Right lobe of liver (tissue), 4 donors: ENCODE data around the gene PKIB.

Experiments used
- POLR2A ChIP-seq: fragments of 450-650 bp; IDR thresholded peaks from one replicate; pipeline ENCODE4 v1.6.1; 2017; ENCODE audit warnings: antibody characterized with exemption, mild to moderate bottlenecking
- TF ChIP-seq, protein P1 (sequence below), 4 donors: fragments of 200-600 bp in 3 of 4; fragments of 450-650 bp in 1 of 4; IDR thresholded peaks; one replicate each; pipeline versions ENCODE4 v1.5.1 to v1.8.0; 2016 to 2022; ENCODE audit warnings: antibody characterized with exemption in 4 of 4, mild to moderate bottlenecking in 2 of 4
- donor health status: DM: no; HTN: no; CAD: no.
- donor health status: DM: no; HTN: no; CAD: no.
- donor health status: DM: no; HTN: yes; CAD: no.

DNA sequence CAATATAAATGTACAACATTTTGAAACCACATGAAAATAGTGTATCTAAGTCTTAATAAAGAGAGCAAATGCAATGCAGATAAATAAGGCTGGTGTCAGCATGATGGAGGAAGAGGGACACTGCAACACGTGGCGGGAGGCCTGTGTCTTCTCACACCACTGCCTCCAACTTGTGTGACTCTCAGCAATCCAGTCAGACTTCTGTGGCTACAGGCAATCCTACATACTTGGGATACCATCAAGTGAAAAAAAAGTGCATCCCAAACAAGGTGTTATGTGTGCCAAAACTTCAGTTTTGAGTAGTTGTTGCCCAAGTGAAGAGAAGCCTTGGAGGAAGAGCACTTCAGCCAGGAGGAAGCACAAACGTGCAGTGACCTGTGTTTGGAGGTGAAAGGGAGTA is 68.6 kb downstream of the PKIB start:
- TF ChIP-seq, protein P1, sequence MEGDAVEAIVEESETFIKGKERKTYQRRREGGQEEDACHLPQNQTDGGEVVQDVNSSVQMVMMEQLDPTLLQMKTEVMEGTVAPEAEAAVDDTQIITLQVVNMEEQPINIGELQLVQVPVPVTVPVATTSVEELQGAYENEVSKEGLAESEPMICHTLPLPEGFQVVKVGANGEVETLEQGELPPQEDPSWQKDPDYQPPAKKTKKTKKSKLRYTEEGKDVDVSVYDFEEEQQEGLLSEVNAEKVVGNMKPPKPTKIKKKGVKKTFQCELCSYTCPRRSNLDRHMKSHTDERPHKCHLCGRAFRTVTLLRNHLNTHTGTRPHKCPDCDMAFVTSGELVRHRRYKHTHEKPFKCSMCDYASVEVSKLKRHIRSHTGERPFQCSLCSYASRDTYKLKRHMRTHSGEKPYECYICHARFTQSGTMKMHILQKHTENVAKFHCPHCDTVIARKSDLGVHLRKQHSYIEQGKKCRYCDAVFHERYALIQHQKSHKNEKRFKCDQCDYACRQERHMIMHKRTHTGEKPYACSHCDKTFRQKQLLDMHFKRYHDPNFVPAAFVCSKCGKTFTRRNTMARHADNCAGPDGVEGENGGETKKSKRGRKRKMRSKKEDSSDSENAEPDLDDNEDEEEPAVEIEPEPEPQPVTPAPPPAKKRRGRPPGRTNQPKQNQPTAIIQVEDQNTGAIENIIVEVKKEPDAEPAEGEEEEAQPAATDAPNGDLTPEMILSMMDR (IDR thresholded peaks at IDR 0.05), result no peak
- no peak for TF ChIP-seq POLR2A
